ENCODE measurements around the gene DOP1B.

The DOP1B gene

DNA sequence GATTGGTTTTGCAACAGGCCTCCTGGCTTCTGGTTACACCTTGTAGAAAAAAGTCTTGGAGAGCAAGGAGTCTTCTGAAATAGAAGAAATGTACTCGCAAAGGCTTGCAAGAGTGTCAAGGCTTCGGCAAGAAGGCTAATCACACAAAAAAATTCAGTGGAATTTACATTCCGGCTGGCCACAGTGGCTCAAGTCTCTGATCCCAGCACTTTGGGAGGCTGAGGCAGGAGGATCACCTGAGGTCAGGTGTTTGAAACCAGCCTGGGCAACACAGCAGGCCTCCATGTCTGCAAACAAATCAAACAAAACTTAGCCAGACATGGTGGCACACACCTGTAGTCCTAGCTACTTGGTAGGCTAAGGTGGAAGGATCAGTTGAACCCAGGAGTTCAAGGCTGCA, 7.7 kb upstream of the DOP1B start:
- no peak for TF ChIP-seq CTCF (IDR thresholded peaks at IDR 0.05)

GRCh38 chr21:36149788-36150711, 6.6 kb upstream of the DOP1B start:
- no peak for TF ChIP-seq CTCF (IDR thresholded peaks at IDR 0.05)

DNA sequence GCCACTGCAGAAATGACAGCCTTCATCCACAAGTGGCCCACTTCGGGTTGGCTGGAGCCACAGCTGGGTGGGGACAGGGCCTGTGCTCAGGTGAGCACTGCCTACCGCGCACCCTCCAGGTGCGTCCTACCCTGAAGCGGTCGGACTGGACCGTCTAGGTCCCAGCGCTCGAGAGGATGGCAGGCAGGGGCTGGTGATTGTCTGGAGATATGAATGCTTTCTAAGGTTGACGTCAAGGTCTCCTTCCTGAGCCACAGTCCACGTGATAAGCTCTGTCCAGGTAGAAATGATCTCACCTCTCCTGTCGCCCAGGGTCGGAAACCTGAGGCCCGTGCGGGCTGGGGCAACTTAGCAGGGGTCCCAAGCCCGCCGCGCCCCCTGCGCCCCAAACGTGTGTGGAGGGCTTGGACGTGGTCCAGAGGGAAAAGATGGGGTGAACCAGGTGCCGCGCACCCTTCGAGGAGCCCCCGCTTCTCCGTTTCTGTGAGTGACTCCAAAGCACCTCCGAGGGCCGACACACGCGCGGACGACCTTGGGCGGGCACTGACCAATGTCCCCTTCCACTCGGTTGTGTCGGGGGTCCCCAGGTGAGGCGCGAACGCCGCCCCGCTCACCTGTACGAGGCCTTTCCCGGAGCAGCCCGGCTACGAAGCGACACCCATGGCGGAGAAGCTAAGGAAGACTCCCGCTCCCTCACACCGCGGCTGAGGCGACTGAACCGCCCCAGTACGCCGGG, 853 bp upstream of the DOP1B start:
- no peak for TF ChIP-seq CTCF (IDR thresholded peaks at IDR 0.05)

DNA sequence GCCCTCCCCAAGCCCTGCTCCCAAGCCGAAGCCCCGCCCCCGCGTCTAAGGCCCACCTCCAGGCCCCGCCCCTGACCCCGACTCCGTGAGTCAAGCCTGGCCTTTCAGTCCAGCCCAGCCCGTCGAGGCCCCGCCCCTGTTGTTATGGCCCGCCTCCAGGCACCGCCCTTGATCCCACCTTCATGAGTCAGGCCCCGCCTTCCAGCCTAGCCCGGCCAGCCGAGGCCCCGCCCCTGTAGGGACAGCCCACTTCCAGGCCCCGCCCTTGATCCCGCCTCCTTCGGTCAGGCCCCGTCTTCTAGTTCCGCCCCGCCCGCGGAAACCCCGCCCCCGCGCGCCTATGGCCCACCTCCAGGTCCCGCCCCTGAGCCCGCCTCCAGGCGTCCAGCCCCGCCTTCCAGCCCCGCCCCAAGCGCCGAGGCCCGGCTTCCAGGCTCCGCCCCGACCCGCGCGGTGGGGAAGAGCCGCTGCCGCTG, 247 bp upstream of the DOP1B start:
- no peak for TF ChIP-seq CTCF (IDR thresholded peaks at IDR 0.05)

- TF ChIP-seq CTCF (IDR thresholded peaks at IDR 0.05) = no peak
Observed at GRCh38 chr21:36159356-36159921, 2.8 kb downstream of the DOP1B start.

DNA sequence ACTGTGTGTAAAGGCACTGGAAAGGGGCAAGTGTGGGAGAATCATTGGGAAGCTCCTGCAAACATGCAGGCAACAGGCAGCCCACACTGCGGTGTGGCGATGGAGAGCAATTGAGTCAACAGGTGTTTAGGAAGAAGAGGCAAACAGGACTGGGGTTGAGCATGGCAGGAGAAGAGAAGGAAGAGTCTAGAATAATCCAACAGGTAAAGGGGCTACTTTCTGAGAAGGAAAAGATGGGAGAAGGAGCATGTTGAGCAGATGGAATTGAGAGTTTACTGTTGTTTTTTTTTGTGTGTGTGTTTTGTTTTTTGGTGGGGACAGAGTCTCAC, 4.2 kb downstream of the DOP1B start:
- TF ChIP-seq CTCF (IDR thresholded peaks at IDR 0.05) = no peak

DNA sequence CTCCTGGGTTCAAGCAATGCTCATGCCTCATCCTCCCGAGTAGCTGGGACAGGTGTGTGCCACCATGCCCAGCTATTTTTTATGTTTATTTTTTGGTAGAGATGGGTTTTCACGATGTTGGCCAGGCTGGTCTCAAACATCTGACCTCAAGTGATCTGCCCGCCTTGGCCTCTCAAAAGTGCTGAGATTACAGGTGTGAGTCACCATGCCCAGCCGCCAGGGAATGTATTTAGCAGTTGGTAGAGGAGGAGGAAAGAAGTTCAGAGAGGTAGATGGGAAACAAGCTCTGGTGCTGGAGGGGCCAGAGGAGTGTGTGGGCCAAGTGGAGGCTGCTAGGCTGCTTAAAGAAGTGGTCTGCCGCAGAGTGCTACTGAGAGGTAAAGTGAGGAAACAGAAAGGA, 6.0 kb downstream of the DOP1B start:
- TF ChIP-seq CTCF (IDR thresholded peaks at IDR 0.05) = no peak
